22Rv1 (cell line): ENCODE data around the gene ZBTB7C.

Source experiments
- H3K27ac ChIP-seq: fragments of 450-650 bp; 2 replicates; pipeline ENCODE4 v1.5.1; 2017
- CTCF ChIP-seq: fragments of 450-650 bp; IDR thresholded peaks from 2 replicates; pipeline ENCODE4 v1.5.1; 2017; ENCODE audit warnings: mild to moderate bottlenecking
- ZFX ChIP-seq: fragments of 450-650 bp; IDR thresholded peaks from 2 replicates; pipeline ENCODE4 v1.6.1; 2017; ENCODE audit warnings: antibody characterized with exemption, borderline replicate concordance

The ZBTB7C gene

GRCh38 chr18:48260237-48260636 is 148.9 kb downstream of the ZBTB7C start:
- TF ChIP-seq ZFX: no peak
- TF ChIP-seq CTCF: no peak
- H3K27ac ChIP-seq: no peak overlapping the region

GRCh38 chr18:48256848-48257247 is 152.3 kb downstream of the ZBTB7C start:
- no peak overlapping the region for H3K27ac ChIP-seq
- no peak for TF ChIP-seq ZFX

- H3K27ac ChIP-seq: no peak overlapping the region
- TF ChIP-seq ZFX: no peak
- no peak for TF ChIP-seq CTCF
Observed at GRCh38 chr18:48254077-48254602, 155.0 kb downstream of the ZBTB7C start.

- no peak overlapping the region for H3K27ac ChIP-seq
- TF ChIP-seq ZFX: no peak
- TF ChIP-seq CTCF: no peak
Observed at GRCh38 chr18:48252525-48252924, 156.7 kb downstream of the ZBTB7C start.

- no peak overlapping the region for H3K27ac ChIP-seq
- TF ChIP-seq ZFX (no peak), CTCF (no peak)
Observed at GRCh38 chr18:48250918-48251317, 158.3 kb downstream of the ZBTB7C start.

GRCh38 chr18:48250362-48250907 is 158.7 kb downstream of the ZBTB7C start:
- no peak overlapping the region for H3K27ac ChIP-seq

GRCh38 chr18:48249854-48250253 is 159.3 kb downstream of the ZBTB7C start:
- H3K27ac ChIP-seq: no peak overlapping the region
- no peak for TF ChIP-seq ZFX
- no peak for TF ChIP-seq CTCF

More at GRCh38 chr18:48250362-48250907, 158.7 kb downstream of the ZBTB7C start:
- TF ChIP-seq CTCF (no peak), ZFX (no peak)

GRCh38 chr18:48244530-48244929 is 164.7 kb downstream of the ZBTB7C start:
- H3K27ac ChIP-seq: no peak overlapping the region
- TF ChIP-seq ZFX (no peak), CTCF (no peak)
